GM18498 (cell line): ENCODE data around the gene SLC35B2.
"Not testable (repeated sequence)": the region's sequence is repeated elsewhere in the genome, so short reads cannot be mapped to it uniquely, and the experiment has no call there.

Experiments used
- ATAC-seq: cut with Tn5 transposase; IDR thresholded peaks from one replicate; pipeline ENCODE4 v1.9.1; 2021; ENCODE audit warnings: mild to moderate bottlenecking, moderate library complexity; ENCODE audit not compliant: unreplicated experiment

SLC35B2 gene

GRCh38 chr6:44237021-44237812 lies 20.1 kb downstream of the SLC35B2 start:
- peak; percentile 70 for ATAC-seq

- no peak for ATAC-seq
Measured at GRCh38 chr6:44235891-44236516, 21.3 kb downstream of the SLC35B2 start.

- no peak for ATAC-seq
Measured at GRCh38 chr6:44235269-44235668, 22.1 kb downstream of the SLC35B2 start.

- no peak for ATAC-seq
Measured at GRCh38 chr6:44234101-44235025, 23.0 kb downstream of the SLC35B2 start.

GRCh38 chr6:44233567-44234100 lies 23.7 kb downstream of the SLC35B2 start:
- ATAC-seq: no peak

GRCh38 chr6:44232676-44233566 lies 24.4 kb downstream of the SLC35B2 start:
- no peak for ATAC-seq

GRCh38 chr6:44231426-44231825 lies 25.9 kb downstream of the SLC35B2 start:
- not testable (repeated sequence) for ATAC-seq

GRCh38 chr6:44230034-44230675 lies 27.2 kb downstream of the SLC35B2 start:
- ATAC-seq: no peak

GRCh38 chr6:44229376-44230033 lies 27.8 kb downstream of the SLC35B2 start:
- no peak for ATAC-seq

GRCh38 chr6:44228836-44229235 lies 28.5 kb downstream of the SLC35B2 start:
- no peak for ATAC-seq

- ATAC-seq: no peak
Measured at GRCh38 chr6:44228433-44228832, 28.9 kb downstream of the SLC35B2 start.

- no peak for ATAC-seq
Measured at GRCh38 chr6:44228031-44228430, 29.3 kb downstream of the SLC35B2 start.

GRCh38 chr6:44227148-44227793 lies 30.1 kb downstream of the SLC35B2 start:
- ATAC-seq: no peak

GRCh38 chr6:44226368-44227147 lies 30.8 kb downstream of the SLC35B2 start:
- no peak for ATAC-seq

GRCh38 chr6:44225579-44226325 lies 31.6 kb downstream of the SLC35B2 start:
- ATAC-seq: no peak

GRCh38 chr6:44224965-44225305 lies 32.4 kb downstream of the SLC35B2 start:
- ATAC-seq: no peak
